NOMO-1 (cell line): ENCODE results near the gene FLT4.
A peak's percentile ranks its signal among the peaks of the same experiment; 100 is the strongest.

Experiments used
- DNase-seq, 2 experiments: peaks; one replicate each; lab custom pipeline; 2025; ENCODE audit not compliant: unreplicated experiment in 2 of 2; lab: John Stamatoyannopoulos, UW

The FLT4 gene

GRCh38 chr5:180594311-180595045 is 54.9 kb downstream of the FLT4 start:
- no peak for DNase-seq

DNA sequence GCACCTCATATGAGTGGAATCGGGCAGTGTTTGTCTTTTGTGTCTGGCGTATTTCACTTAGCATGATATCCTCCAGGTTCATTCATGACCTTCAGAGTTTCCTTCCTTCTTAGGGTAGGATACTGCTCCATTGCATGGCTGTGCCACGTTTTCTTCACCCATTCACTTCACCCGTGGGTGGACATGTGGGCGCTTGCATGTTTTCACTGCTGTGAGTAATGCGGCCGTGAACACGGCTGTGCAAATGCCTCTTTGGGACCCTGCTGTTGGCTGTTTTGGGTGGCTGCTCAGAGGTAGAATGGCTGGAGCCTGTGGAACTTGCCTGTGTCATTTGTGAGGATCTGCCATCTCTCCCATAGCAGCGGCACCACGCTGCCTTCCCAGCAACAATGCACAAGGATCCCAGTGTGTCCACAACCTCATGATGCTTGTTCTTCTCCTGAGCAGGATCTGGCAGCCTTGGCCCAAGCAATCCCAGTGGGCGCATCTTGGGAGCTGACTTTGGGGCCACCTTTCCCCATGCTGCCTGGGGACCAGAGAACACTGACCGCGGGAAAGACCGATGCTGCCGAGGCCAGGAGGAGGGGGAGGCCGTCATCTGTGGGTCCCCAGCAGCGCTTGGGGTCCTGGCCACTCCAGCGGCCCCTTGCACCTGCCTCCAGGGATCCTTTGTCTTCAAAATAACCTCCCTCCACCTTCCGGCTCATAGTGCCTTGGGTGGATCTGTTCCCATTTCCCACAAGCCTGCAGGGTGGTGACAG is 55.8 kb downstream of the FLT4 start:
- no peak for DNase-seq

DNA sequence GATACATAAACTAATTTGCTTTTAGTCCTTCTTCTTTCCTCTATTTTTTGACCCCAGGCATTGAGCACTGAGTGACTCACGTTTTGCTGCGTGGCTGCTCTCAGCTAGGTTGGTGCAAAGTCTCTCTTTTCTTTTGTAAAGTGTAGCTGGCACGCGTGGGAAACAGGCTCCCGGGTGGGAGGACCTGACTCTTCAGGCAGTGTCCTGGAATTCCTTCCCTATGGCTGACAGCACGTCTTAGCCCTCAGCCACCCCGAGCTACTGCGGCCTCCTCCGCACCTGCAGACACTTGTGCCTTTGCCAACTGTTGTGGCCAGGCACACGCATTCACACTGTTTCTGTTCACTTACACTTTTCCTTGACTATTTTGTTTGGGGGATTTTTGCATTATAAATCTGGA is 57.2 kb downstream of the FLT4 start:
- DNase-seq, result no peak

GRCh38 chr5:180591311-180591887 is 58.0 kb downstream of the FLT4 start, which contains the start of gene SCGB3A1:
Gene SCGB3A1 (minus strand): TSS chr5:180591499. CDS start chr5:180591462, 37 bp downstream.
- DNase-seq, result peak; percentile 36 to 43

DNA sequence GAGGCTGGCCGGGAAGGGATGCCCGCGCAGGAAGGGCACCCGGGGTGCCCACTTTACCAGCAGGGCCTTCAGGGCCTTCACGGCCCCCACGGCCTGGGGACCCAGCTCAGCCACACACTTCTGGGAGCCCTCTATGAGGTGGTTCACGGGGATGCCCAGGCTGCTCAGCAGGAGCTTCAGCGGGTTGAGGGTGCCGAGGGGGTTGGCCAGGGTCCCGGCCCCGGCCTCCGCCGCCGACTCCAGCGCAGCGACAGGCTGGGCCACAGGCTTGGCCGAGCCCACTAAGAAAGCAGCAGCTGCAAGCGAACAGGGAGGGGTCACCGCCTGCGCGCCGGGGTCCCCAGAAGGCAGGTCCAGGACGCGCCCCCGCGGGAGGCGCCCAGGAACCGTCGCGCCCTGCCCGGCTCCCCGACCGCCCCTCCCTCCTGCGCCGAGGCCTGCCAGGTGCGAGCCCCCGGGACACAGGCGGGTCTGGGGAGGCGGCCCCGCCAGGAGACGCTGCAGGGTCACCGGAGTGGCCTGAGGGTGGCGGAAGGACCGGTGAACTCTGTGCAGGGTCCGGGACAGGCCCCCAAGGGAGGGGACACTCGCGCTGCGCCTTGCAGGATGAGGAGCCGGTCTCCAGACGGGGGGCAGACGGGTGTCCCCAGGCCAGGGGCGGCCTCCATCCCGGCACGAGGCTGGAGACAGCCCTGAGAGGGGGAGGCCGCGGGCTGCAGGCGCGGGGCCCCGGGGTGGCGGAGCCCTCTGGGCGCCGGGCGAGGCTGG is 58.7 kb downstream of the FLT4 start:
- DNase-seq, result no peak

DNA sequence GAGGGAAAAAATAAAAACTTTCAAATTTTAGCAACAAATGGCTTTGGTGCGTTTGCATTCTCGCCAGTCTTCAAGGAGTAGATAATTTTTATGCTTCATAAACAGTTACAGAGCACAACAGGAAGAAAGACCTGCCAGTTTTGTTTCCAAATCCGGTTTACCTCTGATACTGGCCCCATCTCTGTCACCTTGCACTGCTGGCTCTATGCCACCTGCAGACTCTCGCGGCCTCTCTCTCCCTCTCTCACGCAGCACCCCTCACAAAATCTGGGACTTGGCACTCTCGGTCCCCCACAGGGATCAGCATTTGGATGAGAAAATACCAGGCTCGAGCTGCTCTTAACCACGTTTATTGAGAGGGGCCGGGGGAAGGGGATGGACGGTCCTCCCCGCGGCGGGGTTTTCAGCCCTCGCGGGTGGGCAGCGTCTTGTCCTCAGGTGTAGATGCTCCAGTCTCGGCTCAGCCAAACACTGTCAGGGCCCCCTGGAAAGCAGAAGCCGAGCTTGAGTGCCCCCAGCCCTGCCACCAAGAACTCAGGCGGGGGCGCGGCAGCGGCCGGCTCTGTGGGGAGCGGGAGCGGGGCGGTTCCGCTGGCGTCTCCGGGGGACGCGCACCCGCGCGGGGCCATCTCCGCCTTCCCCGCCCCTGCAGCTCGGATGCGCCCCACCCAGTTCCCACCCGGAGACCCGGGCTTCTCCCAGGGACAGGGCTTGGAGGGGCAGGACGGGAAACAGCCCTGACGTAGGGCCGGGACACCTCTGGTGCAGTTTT is 59.4 kb downstream of the FLT4 start:
- DNase-seq, result no peak

GRCh38 chr5:180586870-180587269 is 62.5 kb downstream of the FLT4 start:
- DNase-seq, result no peak

DNA sequence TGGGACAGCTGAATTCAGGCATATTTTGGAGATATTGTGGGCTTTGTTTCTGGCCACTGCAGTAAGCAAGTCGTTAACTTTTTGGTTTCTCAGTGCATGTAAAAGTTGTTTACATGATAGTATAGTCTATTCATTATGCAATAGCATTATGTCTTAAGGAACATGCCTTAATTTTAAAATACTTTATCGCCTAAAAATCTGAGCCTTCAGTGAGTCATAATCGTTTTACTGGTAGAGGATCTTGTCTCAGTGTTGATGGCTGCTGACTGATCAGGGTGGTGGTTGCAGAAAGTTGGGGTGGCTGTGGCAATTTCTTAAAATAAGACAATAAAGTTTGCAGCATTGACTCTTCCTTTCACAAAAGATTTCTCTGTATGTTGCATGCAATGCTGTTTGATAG is 63.2 kb downstream of the FLT4 start:
- DNase-seq, result no peak

GRCh38 chr5:180583738-180584137 is 65.7 kb downstream of the FLT4 start:
- DNase-seq, result no peak

DNA sequence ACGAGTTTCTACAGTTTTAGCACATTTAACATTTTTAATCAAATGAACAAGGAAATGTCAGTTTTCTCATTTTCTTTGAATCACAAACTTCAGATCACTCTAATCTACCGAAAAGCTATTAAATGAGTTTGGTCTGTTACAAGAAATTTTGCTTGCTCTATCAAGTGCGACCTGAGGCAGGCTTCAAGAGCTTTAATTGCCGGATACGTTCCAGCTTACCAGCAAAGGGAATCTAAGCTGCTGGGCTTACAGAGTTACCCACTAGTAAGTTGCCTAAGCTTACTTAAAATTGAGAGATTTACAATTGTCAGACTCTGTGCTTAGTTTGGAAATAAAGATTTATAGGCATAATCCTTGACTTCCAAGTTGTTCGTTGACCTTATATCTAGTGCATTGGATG is 68.7 kb downstream of the FLT4 start:
- no peak for DNase-seq

GRCh38 chr5:180575571-180575970 is 73.8 kb downstream of the FLT4 start:
- no peak for DNase-seq

DNA sequence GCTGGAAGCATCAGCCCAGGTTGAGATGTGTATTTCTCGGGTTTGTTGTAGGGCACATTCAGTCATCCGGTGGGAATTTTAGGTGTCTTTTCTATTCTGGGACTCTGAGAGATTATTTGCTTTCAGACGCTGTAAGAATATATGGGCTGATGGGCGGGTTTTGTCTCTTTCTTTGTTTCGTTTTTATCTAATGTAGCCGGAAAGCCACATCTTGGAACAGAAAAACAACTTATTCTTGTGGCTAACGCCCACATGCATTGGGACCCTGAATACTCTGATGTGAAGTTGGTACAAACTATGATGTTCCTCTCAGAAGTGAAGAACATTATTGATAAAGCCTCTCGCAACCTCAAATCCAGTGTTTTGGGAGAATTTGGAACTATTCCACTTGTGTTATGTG is 80.5 kb downstream of the FLT4 start:
- DNase-seq, result no peak

DNA sequence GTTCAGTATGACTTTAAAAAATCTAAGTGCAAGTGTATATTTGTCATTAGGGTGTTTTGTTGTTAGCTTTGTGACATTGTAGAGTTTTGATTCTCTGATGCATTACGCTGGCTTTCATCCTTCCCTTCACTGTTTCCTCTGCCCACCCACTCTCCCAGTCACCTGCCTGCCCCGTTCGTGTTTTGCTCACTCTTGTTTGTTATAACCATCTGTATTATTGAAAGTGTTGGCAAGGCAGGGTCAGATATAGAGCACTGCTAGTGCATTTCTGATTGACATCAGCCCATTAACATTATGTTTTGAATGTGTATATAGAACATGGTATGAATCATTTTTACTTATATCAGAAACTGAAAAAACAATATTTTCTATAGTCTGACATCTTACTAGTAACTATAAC is 85.4 kb downstream of the FLT4 start:
- DNase-seq, result no peak

DNA sequence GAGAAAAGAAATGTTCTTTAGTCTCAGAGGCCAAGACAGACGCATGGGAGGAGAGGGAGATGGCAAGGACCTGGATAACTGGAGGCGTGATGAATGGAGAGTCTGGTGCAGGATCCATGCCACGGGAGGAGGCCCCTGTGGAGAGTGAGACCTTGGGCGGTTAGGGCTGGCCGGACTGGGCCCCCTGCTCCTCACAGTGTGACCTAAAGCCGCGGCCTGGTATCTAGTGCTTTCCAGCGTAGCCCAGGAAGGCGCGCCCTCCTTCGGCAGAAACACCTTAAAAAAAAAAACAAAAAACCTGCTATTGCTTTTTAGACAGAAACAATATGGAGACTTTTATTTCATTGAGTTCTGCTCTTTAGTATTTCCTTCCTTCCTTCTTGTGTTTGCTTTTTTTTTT is 91.2 kb downstream of the FLT4 start:
- no peak for DNase-seq

DNA sequence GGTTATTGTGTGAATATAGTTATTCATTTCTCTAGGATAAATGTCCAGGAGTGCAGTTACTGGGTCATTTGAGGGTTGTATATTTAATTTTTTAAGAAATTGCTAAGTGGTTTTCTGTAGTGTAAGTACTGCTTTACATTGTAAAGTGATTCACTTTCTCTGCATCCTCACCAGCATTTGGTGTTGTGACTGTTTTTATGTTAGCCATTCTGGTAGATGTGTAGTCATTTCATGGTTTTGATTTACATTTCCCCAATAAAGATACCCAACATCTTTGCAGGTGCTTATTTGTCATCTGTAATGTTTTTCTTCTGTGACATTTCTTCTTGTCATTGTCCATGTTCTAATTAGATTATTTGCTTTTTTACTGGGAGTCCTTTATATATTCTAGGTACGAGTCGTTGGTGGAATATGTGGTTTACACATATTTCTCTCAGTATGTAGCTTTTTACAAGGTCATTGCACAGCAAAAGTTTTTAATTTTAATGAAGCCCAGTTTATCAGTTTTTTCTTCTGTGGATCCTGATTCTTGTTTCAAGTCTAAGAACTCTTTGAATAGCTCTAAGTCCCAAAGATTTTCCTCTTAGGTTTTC is 92.1 kb downstream of the FLT4 start:
- DNase-seq, result no peak

GRCh38 chr5:180555168-180555921 is 94.1 kb downstream of the FLT4 start:
- DNase-seq, result no peak

DNA sequence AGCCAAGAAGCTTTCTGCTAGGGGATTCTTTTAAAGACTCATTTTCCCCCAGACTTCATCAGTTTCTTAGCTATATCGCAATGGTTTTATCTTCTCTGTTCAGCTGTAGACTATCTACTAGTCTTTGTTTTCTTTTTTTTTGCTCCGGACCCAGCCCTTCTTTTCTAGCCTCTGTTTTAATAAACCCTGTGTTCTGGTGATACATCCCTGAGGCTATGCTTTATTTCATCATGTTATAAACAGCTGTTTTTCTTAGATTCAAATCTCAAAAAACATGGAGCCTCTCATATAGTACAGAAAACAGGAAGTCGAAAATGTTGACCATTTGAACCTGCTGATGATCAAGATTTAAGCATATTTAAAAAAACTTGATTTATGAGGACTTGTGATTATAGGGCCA is 95.9 kb downstream of the FLT4 start:
- no peak for DNase-seq
